Endodermal cell (in vitro differentiated cells): ENCODE data around the gene PLCG2. TPM values are rescaled to one million over a fixed set of nuclear protein-coding genes. Genes with fewer than 3 reads are reported as not detected.
A peak's percentile ranks its signal among the peaks of the same experiment; 100 is the strongest.

Source experiments
- DNase-seq: peaks from one replicate; pipeline ENCODE4 v3.0.0-alpha.2; 2017
- H3K27ac ChIP-seq: 2 replicates; pipeline ENCODE4 v1.5.1; 2013; ENCODE audit warnings: mild to moderate bottlenecking, low read depth, low read length, moderate library complexity
- H3K27me3 ChIP-seq: 2 replicates; pipeline ENCODE4 v1.6.1; 2013; ENCODE audit warnings: mild to moderate bottlenecking, low read length, moderate library complexity; ENCODE audit not compliant: insufficient read depth, control insufficient read depth, poor library complexity, severe bottlenecking
- H3K36me3 ChIP-seq: 2 replicates; pipeline ENCODE4 v1.7.0; 2013; ENCODE audit warnings: mild to moderate bottlenecking, low read length, moderate library complexity; ENCODE audit not compliant: control insufficient read depth, insufficient read depth
- H3K4me1 ChIP-seq: one replicate; pipeline ENCODE4 v1.7.0; 2013; ENCODE audit warnings: low read length; ENCODE audit not compliant: control insufficient read depth, insufficient read depth
- H3K4me3 ChIP-seq: 2 replicates; pipeline ENCODE4 v1.5.1; 2013; ENCODE audit warnings: mild to moderate bottlenecking, low read length, moderate library complexity
- H3K9ac ChIP-seq: 2 replicates; pipeline ENCODE4 v1.6.1; 2013; ENCODE audit warnings: mild to moderate bottlenecking, low read length, moderate library complexity; ENCODE audit not compliant: poor library complexity, severe bottlenecking; ENCODE audit errors: extremely low read depth
- H3K9me3 ChIP-seq: 2 replicates; pipeline ENCODE4 v1.6.1; 2013; ENCODE audit warnings: mild to moderate bottlenecking, low read length, moderate library complexity; ENCODE audit not compliant: control insufficient read depth
- H3K27ac Mint-ChIP-seq: 2 replicates; pipeline ENCODE4 v1.8.0; 2020; ENCODE audit warnings: mixed read lengths
- H3K27me3 Mint-ChIP-seq: 2 replicates; pipeline ENCODE4 v1.8.0; 2021; ENCODE audit warnings: mild to moderate bottlenecking, mixed read lengths; ENCODE audit not compliant: insufficient read depth
- H3K36me3 Mint-ChIP-seq: 2 replicates; pipeline ENCODE4 v1.8.0; 2020; ENCODE audit warnings: low read depth, mixed read lengths
- H3K4me1 Mint-ChIP-seq: 2 replicates; pipeline ENCODE4 v1.8.0; 2020; ENCODE audit warnings: mixed read lengths
- H3K4me3 Mint-ChIP-seq: 2 replicates; pipeline ENCODE4 v1.8.0; 2020; ENCODE audit warnings: mild to moderate bottlenecking, moderate library complexity, mixed read lengths
- H3K9me3 Mint-ChIP-seq: 2 replicates; pipeline ENCODE4 v1.8.0; 2020; ENCODE audit warnings: mild to moderate bottlenecking, mixed read lengths
- CTCF ChIP-seq: fragments of 200-600 bp; sonication (generic); conservative IDR thresholded peaks from 2 replicates; pipeline ENCODE4 v1.5.0; 2021; ENCODE audit warnings: antibody characterized with exemption, mild to moderate bottlenecking
- WGBS, 2 experiments: methylation state at CpG; one replicate each; pipeline versions ENCODE4 v1.1.5 to v1.1.7; 2013; ENCODE audit warnings: missing lambda C conversion rate in 2 of 2, mixed read lengths in 1 of 2; ENCODE audit not compliant: insufficient coverage in 1 of 2, insufficient read length in 1 of 2; 5-methylcytosine and 5-hydroxymethylcytosine counted together
- total RNA-seq, 2 donors: library from RNA; stranded (reverse); fragmentation: NEBNext Ultra II Directional in 1 of 2; extraction: Animal tissue kit (Norgen Biotek cat#: 25700) in 1 of 2; gene quantifications; 2 replicates in 1 of 2; 3 replicates in 1 of 2; pipeline ENCODE4 v1.2.1, GENCODE V29; 2021

The PLCG2 gene
- total RNA-seq, 2 donors from 2014 or later, result 34.7 to 48.4 TPM

DNA sequence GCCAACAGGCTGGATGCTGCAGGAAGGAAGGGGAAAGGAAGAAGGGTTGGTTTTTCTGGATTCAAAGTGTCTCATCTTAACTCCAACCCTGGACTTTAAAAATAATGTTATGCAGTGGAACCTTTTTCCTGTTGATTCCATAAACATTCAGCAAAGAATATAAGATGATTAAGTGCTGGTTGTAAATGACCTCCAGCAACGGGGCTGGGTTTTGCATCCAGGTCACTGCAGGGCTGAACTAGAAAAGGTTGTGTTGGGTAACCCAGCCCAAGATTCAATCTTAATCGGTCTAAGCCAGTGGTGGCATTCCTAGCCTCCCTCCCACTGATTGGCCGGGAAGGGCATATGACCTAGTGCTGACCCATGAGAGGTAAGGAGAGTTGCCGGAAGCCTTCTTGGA lies 34.2 kb upstream of the PLCG2 start:
- H3K4me3 ChIP-seq, result no peak overlapping the region
- H3K9me3 Mint-ChIP-seq, result no peaks in the 10 kb centered on the region
- H3K27me3 ChIP-seq, result no peaks in the 10 kb centered on the region
- H3K36me3 ChIP-seq, result no peaks in the 10 kb centered on the region
- no peak for TF ChIP-seq CTCF
- no peaks in the 10 kb centered on the region for H3K36me3 Mint-ChIP-seq
- no peaks in the 10 kb centered on the region for H3K9me3 ChIP-seq
- H3K4me1 Mint-ChIP-seq, result peaks cover 6% of the 10 kb centered on the region
- no peaks in the 10 kb centered on the region for H3K4me1 ChIP-seq
- WGBS, 2 experiments, result 85 to 95% methylated on average over 3 to 4 of the region's 4 CpGs
- H3K27ac ChIP-seq, result no peak overlapping the region
- H3K27me3 Mint-ChIP-seq, result peaks cover 4% of the 10 kb centered on the region
- no peak overlapping the region for H3K4me3 Mint-ChIP-seq
- no peak overlapping the region for H3K27ac Mint-ChIP-seq
- DNase-seq, result no peak
- H3K9ac ChIP-seq, result no peak overlapping the region

GRCh38 chr16:81745704-81746558 lies 33.2 kb upstream of the PLCG2 start:
- no peaks in the 10 kb centered on the region for H3K4me1 ChIP-seq
- H3K4me1 Mint-ChIP-seq, result peaks cover 6% of the 10 kb centered on the region
- H3K27ac Mint-ChIP-seq, result peak overlapping the region; percentile 69
- no peak for TF ChIP-seq CTCF
- WGBS, 2 experiments, result 40 to 76% methylated on average over 10 to 33 of the region's 33 CpGs
- no peaks in the 10 kb centered on the region for H3K9me3 Mint-ChIP-seq
- no peak overlapping the region for H3K27ac ChIP-seq
- H3K27me3 ChIP-seq, result no peaks in the 10 kb centered on the region
- peak overlapping the region; percentile 67 for H3K4me3 ChIP-seq
- no peak overlapping the region for H3K9ac ChIP-seq
- H3K36me3 Mint-ChIP-seq, result no peaks in the 10 kb centered on the region
- peaks cover 4% of the 10 kb centered on the region for H3K27me3 Mint-ChIP-seq
- no peaks in the 10 kb centered on the region for H3K36me3 ChIP-seq
- H3K9me3 ChIP-seq, result no peaks in the 10 kb centered on the region
- H3K4me3 Mint-ChIP-seq, result peak overlapping the region; percentile 60
- peak; percentile 87 for DNase-seq

- no peak for TF ChIP-seq CTCF
- Histone ChIP-seq H3K9ac (no peak overlapping the region), H3K9me3 (no peaks in the 10 kb centered on the region), H3K36me3 (no peaks in the 10 kb centered on the region), H3K27ac (no peak overlapping the region), H3K4me3 (peak overlapping the region; percentile 67), H3K27me3 (no peaks in the 10 kb centered on the region), H3K4me1 (no peaks in the 10 kb centered on the region)
- no peak for DNase-seq
- WGBS, 2 experiments, result 65 to 87% methylated on average over 4 to 5 of the region's 5 CpGs
- H3K27ac Mint-ChIP-seq, result peak overlapping the region; percentile 69
- peaks cover 4% of the 10 kb centered on the region for H3K27me3 Mint-ChIP-seq
- H3K9me3 Mint-ChIP-seq, result no peaks in the 10 kb centered on the region
- peak overlapping the region; percentile 60 for H3K4me3 Mint-ChIP-seq
- peaks cover 6% of the 10 kb centered on the region for H3K4me1 Mint-ChIP-seq
- no peaks in the 10 kb centered on the region for H3K36me3 Mint-ChIP-seq
Measured at GRCh38 chr16:81746566-81746965, 32.5 kb upstream of the PLCG2 start.
